Measurements from ENCODE around the gene FHL5. TPM values are rescaled to one million over a fixed set of nuclear protein-coding genes. Genes with fewer than 3 reads are reported as not detected.

The FHL5 gene
- total and polyA plus RNA-seq, 10 donors = 1.6 to 9.6 (median 2.9) TPM

GRCh38 chr6:96604420-96604819 lies 41.5 kb downstream of the FHL5 start:
- intact Hi-C loops (cut with DNase I; ENCODE audit: low total_unique reads) = no loop called here
- WGBS, 5 donors = 78 to 88% (median 81%) methylated on average over 2 of the region's 2 CpGs
- H3K27me3 ChIP-seq (replicated peaks in 1 of 7) = no peaks in the 10 kb centered on the region
- H3K4me3 ChIP-seq = no peak overlapping the region
- H3K36me3 ChIP-seq = no peaks in the 10 kb centered on the region
- no peaks in the 10 kb centered on the region for H3K4me1 ChIP-seq
- no peak for TF ChIP-seq POLR2A (IDR thresholded peaks at IDR 0.05)
- no peak for TF ChIP-seq CTCF (IDR thresholded peaks at IDR 0.05 in 8 of 11, conservative IDR thresholded peaks at IDR 0.05 in 3 of 11)
- no peak for TF ChIP-seq POLR2AphosphoS5 (IDR thresholded peaks at IDR 0.05)
- DNase-seq = no peak
- no peak overlapping the region for H3K27ac ChIP-seq
- H3K9me3 ChIP-seq = no peaks in the 10 kb centered on the region

GRCh38 chr6:96608074-96608473 lies 45.1 kb downstream of the FHL5 start:
- H3K9me3 ChIP-seq = no peaks in the 10 kb centered on the region
- H3K27me3 ChIP-seq (replicated peaks in 1 of 7) = no peaks in the 10 kb centered on the region
- TF ChIP-seq POLR2A (IDR thresholded peaks at IDR 0.05) (no peak), POLR2AphosphoS5 (IDR thresholded peaks at IDR 0.05) (no peak)
- no peak for DNase-seq
- intact Hi-C loops (cut with DNase I; ENCODE audit: low total_unique reads) = no loop called here
- no peak overlapping the region for H3K4me3 ChIP-seq
- no peaks in the 10 kb centered on the region for H3K36me3 ChIP-seq
- no peak overlapping the region for H3K27ac ChIP-seq
- peaks cover 0 to 24% (median 4%) of the 10 kb centered on the region in 6 donors for H3K4me1 ChIP-seq

GRCh38 chr6:96610019-96610418 lies 47.1 kb downstream of the FHL5 start:
- H3K4me1 ChIP-seq = peaks cover 0 to 24% (median 4%) of the 10 kb centered on the region in 6 donors
- 58 to 81% (median 73%) methylated on average over 1 of the region's 1 CpG for WGBS, 5 donors
- intact Hi-C loops (cut with DNase I; ENCODE audit: low total_unique reads) = no loop called here
- no peak for DNase-seq
- no peak overlapping the region for H3K27ac ChIP-seq
- H3K27me3 ChIP-seq (replicated peaks in 1 of 7) = no peaks in the 10 kb centered on the region
- no peak for TF ChIP-seq POLR2AphosphoS5 (IDR thresholded peaks at IDR 0.05)
- TF ChIP-seq CTCF (IDR thresholded peaks at IDR 0.05 in 8 of 11, conservative IDR thresholded peaks at IDR 0.05 in 3 of 11) = no peak
- no peak for TF ChIP-seq POLR2A (IDR thresholded peaks at IDR 0.05)
- H3K36me3 ChIP-seq = no peaks in the 10 kb centered on the region
- no peak overlapping the region for H3K4me3 ChIP-seq
- no peaks in the 10 kb centered on the region for H3K9me3 ChIP-seq

- H3K4me3 ChIP-seq = no peak overlapping the region
- no peaks in the 10 kb centered on the region for H3K36me3 ChIP-seq
- no peak for TF ChIP-seq CTCF (IDR thresholded peaks at IDR 0.05 in 8 of 11, conservative IDR thresholded peaks at IDR 0.05 in 3 of 11)
- TF ChIP-seq POLR2AphosphoS5 (IDR thresholded peaks at IDR 0.05) = no peak
- TF ChIP-seq POLR2A (IDR thresholded peaks at IDR 0.05) = no peak
- H3K27ac ChIP-seq = no peak overlapping the region
- no peak for DNase-seq
- no peaks in the 10 kb centered on the region for H3K9me3 ChIP-seq
- H3K4me1 ChIP-seq = peaks cover 0 to 24% (median 4%) of the 10 kb centered on the region in 6 donors
- 66 to 77% (median 73%) methylated on average over 1 of the region's 1 CpG for WGBS, 5 donors
- H3K27me3 ChIP-seq (replicated peaks in 1 of 7) = no peaks in the 10 kb centered on the region
- intact Hi-C loops (cut with DNase I; ENCODE audit: low total_unique reads) = no loop called here
These were observed 48.5 kb downstream of the FHL5 start for GRCh38 chr6:96611342-96611991.

Data from spleen (tissue), 11 donors.